ENCODE data around the gene TMEM94.

GRCh38 chr17:75465039-75465438, 8.6 kb downstream of the TMEM94 start:
- TF ChIP-seq CTCF (IDR thresholded peaks at IDR 0.05; ENCODE audit: control extremely low read depth in 1 of 3, insufficient read depth in 1 of 3, low read depth in 1 of 3, low read length in 3 of 3) (no peak), POLR2A (IDR thresholded peaks at IDR 0.05; ENCODE audit: control extremely low read depth in 1 of 2, low read depth in 2 of 2, low read length in 2 of 2) (no peak), SP2 (IDR thresholded peaks at IDR 0.05; ENCODE audit: low read length) (no peak), SIX5 (IDR thresholded peaks at IDR 0.05; ENCODE audit: low read depth, low read length) (no peak), EGR1 (IDR thresholded peaks at IDR 0.05; ENCODE audit: borderline replicate concordance, low read depth, low read length) (no peak), E2F6 (IDR thresholded peaks at IDR 0.05) (no peak)

Data from H1 (cell line).